PC-9 (cell line): Measurements from ENCODE around the gene SMARCA5. TPM values are rescaled to one million over a fixed set of nuclear protein-coding genes. Genes with fewer than 3 reads are reported as not detected.
"Not testable (repeated sequence)": the region's sequence is repeated elsewhere in the genome, so short reads cannot be mapped to it uniquely, and the experiment has no call there.

Source experiments
- BruUV-seq: library from RNA; stranded (reverse); fragments of 400-500 nt; replicated peaks from 2 replicates; lab custom pipeline; 2021; lab: Mats Ljungman, UMichigan
- CTCF ChIA-PET: fragments of 300-600 bp; sonication (Branson Sonifier 250); formaldehyde crosslinking; loops from one replicate; lab custom pipeline; 2022; ENCODE audit warnings: antibody characterized with exemption; lab: Charles Lee
- POLR2A ChIA-PET: fragments of 300-600 bp; sonication (Branson Sonifier 250); formaldehyde crosslinking; loops from one replicate; lab custom pipeline; 2022; ENCODE audit warnings: antibody characterized with exemption; ENCODE audit not compliant: unreplicated experiment; lab: Charles Lee
- DNase-seq, 2 experiments: peaks; one replicate each; pipeline versions ENCODE4 v3.0.0 to v3.0.0-alpha.2; 2015 to 2022; ENCODE audit warnings: mixed read lengths in 1 of 2
- H2AFZ ChIP-seq: fragments of 200-600 bp; sonication (generic); 2 replicates; pipeline ENCODE4 v1.8.1; 2017; ENCODE audit warnings: antibody characterized with exemption
- H3F3A ChIP-seq: fragments of 200-600 bp; sonication (generic); 2 replicates; pipeline ENCODE4 v1.8.1; 2017; ENCODE audit warnings: antibody characterized with exemption, mild to moderate bottlenecking, low read depth; ENCODE audit not compliant: insufficient read depth
- H3K27ac ChIP-seq: fragments of 200-600 bp; sonication (generic); 2 replicates; pipeline ENCODE4 v1.6.1; 2016; ENCODE audit warnings: mixed run types
- H3K27me3 ChIP-seq: fragments of 200-600 bp; sonication (generic); 2 replicates; pipeline ENCODE4 v1.6.1; 2016; ENCODE audit warnings: low read depth, mixed run types; ENCODE audit not compliant: insufficient read depth
- H3K36me3 ChIP-seq: fragments of 200-600 bp; sonication (generic); 2 replicates; pipeline ENCODE4 v1.6.1; 2016; ENCODE audit warnings: low read depth, mixed run types
- H3K4me1 ChIP-seq: fragments of 200-600 bp; sonication (generic); replicated peaks from 2 replicates; pipeline ENCODE4 v1.6.1; 2016; ENCODE audit warnings: mixed run types; ENCODE audit not compliant: insufficient read depth
- H3K4me2 ChIP-seq: fragments of 200-600 bp; sonication (generic); 2 replicates; pipeline ENCODE4 v1.6.1; 2017; ENCODE audit warnings: mixed run types
- H3K4me3 ChIP-seq: fragments of 200-600 bp; sonication (generic); 2 replicates; pipeline ENCODE4 v1.6.1; 2016; ENCODE audit warnings: mixed run types
- H3K79me2 ChIP-seq: fragments of 200-600 bp; sonication (generic); 2 replicates; pipeline ENCODE4 v1.6.1; 2017; ENCODE audit warnings: low read depth, mixed run types
- H3K9me2 ChIP-seq: fragments of 200-600 bp; sonication (generic); 2 replicates; pipeline ENCODE4 v1.8.1; 2017; ENCODE audit warnings: mild to moderate bottlenecking; ENCODE audit not compliant: insufficient read depth
- H3K9me3 ChIP-seq: fragments of 200-600 bp; sonication (generic); 2 replicates; pipeline ENCODE4 v1.8.1; 2016; ENCODE audit warnings: low read depth; ENCODE audit not compliant: insufficient read depth
- H4K20me1 ChIP-seq: fragments of 200-600 bp; sonication (generic); 2 replicates; pipeline ENCODE4 v1.8.1; 2017; ENCODE audit not compliant: insufficient read depth
- EZH2 ChIP-seq: fragments of 200-600 bp; sonication (generic); IDR thresholded peaks from 2 replicates; pipeline ENCODE4 v1.8.0; 2017; ENCODE audit warnings: antibody characterized with exemption, low read depth
- intact Hi-C: fragments of 100-400 bp; cut with micrococcal nuclease; formaldehyde crosslinking; loops from one replicate; pipeline ENCODE4 v1.10.0; 2022; ENCODE audit not compliant: unreplicated experiment
- total RNA-seq: library from RNA; stranded (reverse); gene quantifications from 2 replicates; pipeline ENCODE4 v1.2.3, GENCODE V29; 2021
- TF ChIP-seq, protein P1 (sequence below): fragments of 200-600 bp; sonication (generic); conservative IDR thresholded peaks from 2 replicates; pipeline ENCODE4 v1.6.1; 2017; ENCODE audit warnings: mixed run types, antibody characterized with exemption, mild to moderate bottlenecking, moderate library complexity

SMARCA5 gene
- total RNA-seq, 1 experiment from 2014 or later: 40.5 TPM

DNA sequence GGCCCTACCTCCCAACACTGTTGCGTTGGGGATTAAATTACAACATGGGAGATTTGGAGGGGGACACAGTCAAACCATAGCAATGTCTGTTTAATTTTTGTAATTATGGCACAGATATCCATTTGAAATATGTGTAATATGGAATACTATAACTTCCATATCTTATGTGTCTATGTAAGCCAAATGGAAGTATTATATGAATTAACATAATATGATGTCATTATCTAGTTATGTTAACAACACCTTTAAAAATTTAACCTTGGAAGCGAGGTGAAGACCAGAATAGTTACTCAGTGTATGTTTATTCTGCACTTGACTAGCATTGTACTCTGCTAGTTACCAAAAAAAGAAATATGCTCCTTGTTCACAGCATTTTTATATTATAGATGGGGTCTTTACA is 4.3 kb downstream of the SMARCA5 start:
- Histone ChIP-seq H3K27me3 (no peaks in the 10 kb centered on the region), H3F3A (peaks cover 5% of the 10 kb centered on the region; the same call in 1 of the 2 replicates), H3K9me2 (no peaks in the 10 kb centered on the region), H3K27ac (no peak overlapping the region), H3K4me2 (no peak overlapping the region), H3K79me2 (peaks cover 61% of the 10 kb centered on the region), H3K36me3 (peaks cover 19% of the 10 kb centered on the region), H4K20me1 (peaks cover 28% of the 10 kb centered on the region), H3K9me3 (no peaks in the 10 kb centered on the region), H3K4me3 (no peak overlapping the region), H3K4me1 (peaks cover 13% of the 10 kb centered on the region), H2AFZ (no peak overlapping the region)
- no peak for DNase-seq
- no TSS peak for BruUV-seq
- CTCF ChIA-PET: no interaction called here
- TF ChIP-seq EZH2: no peak
- TF ChIP-seq, protein P1, sequence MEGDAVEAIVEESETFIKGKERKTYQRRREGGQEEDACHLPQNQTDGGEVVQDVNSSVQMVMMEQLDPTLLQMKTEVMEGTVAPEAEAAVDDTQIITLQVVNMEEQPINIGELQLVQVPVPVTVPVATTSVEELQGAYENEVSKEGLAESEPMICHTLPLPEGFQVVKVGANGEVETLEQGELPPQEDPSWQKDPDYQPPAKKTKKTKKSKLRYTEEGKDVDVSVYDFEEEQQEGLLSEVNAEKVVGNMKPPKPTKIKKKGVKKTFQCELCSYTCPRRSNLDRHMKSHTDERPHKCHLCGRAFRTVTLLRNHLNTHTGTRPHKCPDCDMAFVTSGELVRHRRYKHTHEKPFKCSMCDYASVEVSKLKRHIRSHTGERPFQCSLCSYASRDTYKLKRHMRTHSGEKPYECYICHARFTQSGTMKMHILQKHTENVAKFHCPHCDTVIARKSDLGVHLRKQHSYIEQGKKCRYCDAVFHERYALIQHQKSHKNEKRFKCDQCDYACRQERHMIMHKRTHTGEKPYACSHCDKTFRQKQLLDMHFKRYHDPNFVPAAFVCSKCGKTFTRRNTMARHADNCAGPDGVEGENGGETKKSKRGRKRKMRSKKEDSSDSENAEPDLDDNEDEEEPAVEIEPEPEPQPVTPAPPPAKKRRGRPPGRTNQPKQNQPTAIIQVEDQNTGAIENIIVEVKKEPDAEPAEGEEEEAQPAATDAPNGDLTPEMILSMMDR: no peak
- intact Hi-C loops: no loop called here
- POLR2A ChIA-PET: no interaction called here

DNA sequence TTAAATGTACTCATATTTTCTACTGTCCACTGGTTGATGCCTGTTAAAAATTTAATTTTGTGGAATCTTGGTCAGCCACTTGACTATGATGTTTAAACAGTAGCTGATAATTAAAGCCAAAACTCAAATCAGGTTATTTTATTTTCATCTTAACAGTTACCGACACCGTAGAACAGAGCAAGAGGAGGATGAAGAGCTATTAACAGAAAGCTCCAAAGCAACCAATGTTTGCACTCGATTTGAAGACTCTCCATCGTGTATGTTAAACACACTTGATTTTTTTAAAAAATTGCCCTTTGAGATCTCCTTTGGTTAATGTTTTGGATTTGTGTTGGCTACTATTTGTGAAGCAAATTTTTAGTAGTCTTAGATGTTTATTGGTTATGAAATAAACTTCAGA is 10.7 kb downstream of the SMARCA5 start:
- Histone ChIP-seq H3K4me3 (no peak overlapping the region), H3K27me3 (no peaks in the 10 kb centered on the region), H3K4me2 (no peak overlapping the region), H4K20me1 (no peaks in the 10 kb centered on the region; the same call in 1 of the 2 replicates), H3F3A (no peaks in the 10 kb centered on the region), H3K9me2 (no peaks in the 10 kb centered on the region), H3K4me1 (no peaks in the 10 kb centered on the region), H3K9me3 (no peaks in the 10 kb centered on the region), H2AFZ (no peak overlapping the region), H3K36me3 (peaks cover 34% of the 10 kb centered on the region), H3K79me2 (peaks cover 11% of the 10 kb centered on the region; the same call in 1 of the 2 replicates), H3K27ac (no peak overlapping the region)
- POLR2A ChIA-PET: no interaction called here
- TF ChIP-seq EZH2: no peak
- TF ChIP-seq, protein P1: no peak
- CTCF ChIA-PET: no interaction called here
- no TSS peak for BruUV-seq
- DNase-seq: no peak
- intact Hi-C loops: no loop called here

DNA sequence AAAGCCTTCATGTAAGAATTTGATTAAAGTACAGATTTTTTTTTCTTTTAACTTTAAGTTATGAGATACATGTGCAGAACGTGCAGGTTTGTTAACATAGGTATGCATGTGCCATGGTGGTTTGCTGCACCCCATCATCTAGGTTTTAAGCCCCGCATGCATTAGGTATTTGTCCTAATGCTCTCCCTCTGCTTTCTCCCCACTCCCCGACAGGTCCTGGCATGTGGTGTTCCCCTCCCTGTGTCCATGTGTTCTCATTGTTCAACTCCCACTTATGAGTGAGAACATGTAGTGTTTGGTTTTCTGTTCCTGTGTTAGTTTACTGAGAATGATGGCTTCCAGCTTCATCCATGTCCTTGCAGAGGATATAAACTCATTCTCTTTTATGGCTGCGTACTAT is 14.5 kb downstream of the SMARCA5 start:
- not testable (repeated sequence) for BruUV-seq, DNase-seq, H3K79me2 ChIP-seq

DNA sequence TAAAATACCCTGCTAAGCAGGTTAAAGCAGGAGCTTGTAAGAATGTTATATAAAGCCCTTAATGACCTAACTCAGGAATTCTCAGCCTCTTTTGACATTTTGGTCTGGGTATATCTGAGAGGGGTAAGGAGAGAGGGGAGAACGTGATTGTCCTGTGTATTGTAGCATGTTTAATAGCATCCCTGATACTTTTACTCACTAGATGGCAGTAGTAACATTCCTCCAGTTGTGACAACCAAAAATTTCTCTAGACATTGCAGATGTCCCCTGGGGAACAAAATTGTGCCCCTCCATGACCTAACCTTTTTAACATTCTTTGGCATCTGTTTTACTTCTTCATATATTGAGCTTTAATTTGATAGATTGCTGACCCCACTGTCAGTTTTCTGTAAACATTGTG is 17.9 kb downstream of the SMARCA5 start:
- H3K27me3 ChIP-seq: no peaks in the 10 kb centered on the region
- intact Hi-C loops: no loop called here
- no peak overlapping the region for H2AFZ ChIP-seq
- H3K27ac ChIP-seq: no peak overlapping the region
- ChIA-PET CTCF (no interaction called here), POLR2A (no interaction called here)
- TF ChIP-seq, protein P1: peak; percentile 39; the same call in 1 of the 2 replicates
- TF ChIP-seq EZH2: no peak
- H3K4me3 ChIP-seq: no peak overlapping the region
- no peaks in the 10 kb centered on the region for H3K4me1 ChIP-seq
- no TSS peak for BruUV-seq
- no peaks in the 10 kb centered on the region for H3K9me2 ChIP-seq
- H3K79me2 ChIP-seq: no peaks in the 10 kb centered on the region
- no peak for DNase-seq
- H3F3A ChIP-seq: no peaks in the 10 kb centered on the region
- H3K36me3 ChIP-seq: peaks cover 20% of the 10 kb centered on the region; the same call in 1 of the 2 replicates
- H3K4me2 ChIP-seq: no peak overlapping the region
- H3K9me3 ChIP-seq: no peaks in the 10 kb centered on the region
- H4K20me1 ChIP-seq: no peaks in the 10 kb centered on the region

More for the DNA sequence above, 14.5 kb downstream of the SMARCA5 start:
- H3K36me3 ChIP-seq: peaks cover 22% of the 10 kb centered on the region
- intact Hi-C loops, H3K4me2 ChIP-seq, H3K9me3 ChIP-seq, H3K9me2 ChIP-seq, H3K4me1 ChIP-seq, H3F3A ChIP-seq, H4K20me1 ChIP-seq, POLR2A ChIA-PET, H3K27me3 ChIP-seq, H3K4me3 ChIP-seq, CTCF ChIA-PET, H2AFZ ChIP-seq, H3K27ac ChIP-seq: not testable (repeated sequence)
